ENCODE data around the gene HNRNPLL.

Gene HNRNPLL

DNA sequence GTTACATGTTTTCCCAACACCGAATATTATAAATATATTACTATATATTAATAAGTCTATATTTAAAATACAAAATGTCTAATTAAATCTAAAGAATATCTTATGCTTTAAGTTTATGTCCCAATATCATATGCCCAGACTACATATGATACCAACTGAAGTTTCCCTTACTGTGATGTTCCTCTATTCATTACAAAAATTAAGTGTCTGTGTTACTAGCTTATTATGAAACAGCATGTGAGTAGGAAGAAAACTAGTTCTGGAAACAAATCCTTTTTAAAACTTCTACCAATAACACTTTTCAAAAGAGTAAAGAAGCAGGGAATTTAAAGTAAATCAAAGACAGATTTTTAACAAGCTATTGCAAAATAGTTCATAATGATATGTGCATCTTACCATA is 17.8 kb downstream of the HNRNPLL start (continued):
- TF ChIP-seq TCF4 (CRISPR knock-in tag; IDR thresholded peaks at IDR 0.05; ENCODE audit: borderline replicate concordance) (no peak), OSR1 (CRISPR knock-in tag; IDR thresholded peaks at IDR 0.05) (no peak)

DNA sequence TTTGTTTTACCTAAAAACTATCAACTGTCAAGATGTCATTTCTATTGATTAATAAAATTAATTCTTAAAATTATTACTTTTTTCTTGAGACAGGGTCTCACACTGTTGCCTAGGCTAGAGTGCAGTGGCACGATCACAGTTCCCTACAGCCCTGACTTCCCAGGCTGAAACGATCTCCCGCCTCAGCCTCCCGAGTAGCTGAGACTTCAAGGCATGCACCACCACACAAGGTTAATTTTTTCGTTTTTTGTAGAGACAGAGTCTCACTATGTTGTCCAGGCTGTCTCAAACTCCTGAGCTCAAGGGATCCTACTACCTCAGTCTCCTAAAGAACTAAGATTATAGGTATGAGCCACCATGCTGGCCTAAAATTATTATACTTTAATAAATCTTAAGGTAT is 18.7 kb downstream of the HNRNPLL start:
- ATAC-seq: no peak

DNA sequence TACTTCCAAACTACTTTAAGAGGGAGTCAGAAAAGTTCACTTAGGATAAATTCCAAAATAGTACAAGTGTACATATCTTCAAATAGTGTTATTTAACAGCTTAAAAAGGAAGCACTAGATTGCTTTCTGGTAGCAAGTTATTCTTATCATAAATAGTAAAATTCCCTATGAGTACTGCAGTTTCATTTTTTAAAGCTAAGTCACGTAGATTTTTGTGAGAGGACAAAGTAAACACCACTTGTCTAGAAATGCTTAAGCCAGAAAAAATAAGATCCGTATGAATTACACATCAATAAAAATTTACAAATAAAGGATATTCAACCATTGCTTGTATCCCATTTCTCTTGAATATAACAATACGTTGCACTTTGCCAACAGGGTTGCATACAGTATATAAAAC is 19.2 kb downstream of the HNRNPLL start:
- ATAC-seq: no peak
- TF ChIP-seq, protein P1, sequence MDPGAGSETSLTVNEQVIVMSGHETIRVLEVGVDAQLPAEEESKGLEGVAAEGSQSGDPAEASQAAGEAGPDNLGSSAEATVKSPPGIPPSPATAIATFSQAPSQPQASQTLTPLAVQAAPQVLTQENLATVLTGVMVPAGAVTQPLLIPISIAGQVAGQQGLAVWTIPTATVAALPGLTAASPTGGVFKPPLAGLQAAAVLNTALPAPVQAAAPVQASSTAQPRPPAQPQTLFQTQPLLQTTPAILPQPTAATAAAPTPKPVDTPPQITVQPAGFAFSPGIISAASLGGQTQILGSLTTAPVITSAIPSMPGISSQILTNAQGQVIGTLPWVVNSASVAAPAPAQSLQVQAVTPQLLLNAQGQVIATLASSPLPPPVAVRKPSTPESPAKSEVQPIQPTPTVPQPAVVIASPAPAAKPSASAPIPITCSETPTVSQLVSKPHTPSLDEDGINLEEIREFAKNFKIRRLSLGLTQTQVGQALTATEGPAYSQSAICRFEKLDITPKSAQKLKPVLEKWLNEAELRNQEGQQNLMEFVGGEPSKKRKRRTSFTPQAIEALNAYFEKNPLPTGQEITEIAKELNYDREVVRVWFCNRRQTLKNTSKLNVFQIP (CRISPR knock-in tag; IDR thresholded peaks at IDR 0.05; ENCODE audit: borderline replicate concordance, low read depth): no peak
- TF ChIP-seq ARNTL (CRISPR knock-in tag; IDR thresholded peaks at IDR 0.05; ENCODE audit: borderline replicate concordance, low read depth): no peak
- TF ChIP-seq TCF4 (CRISPR knock-in tag; IDR thresholded peaks at IDR 0.05; ENCODE audit: borderline replicate concordance): no peak
- TF ChIP-seq ISL1 (CRISPR knock-in tag; IDR thresholded peaks at IDR 0.05): no peak
- no peak for TF ChIP-seq ZNF8 (CRISPR knock-in tag; IDR thresholded peaks at IDR 0.05)
- TF ChIP-seq SNAI2 (CRISPR knock-in tag; IDR thresholded peaks at IDR 0.05): no peak
- TF ChIP-seq, protein P2, sequence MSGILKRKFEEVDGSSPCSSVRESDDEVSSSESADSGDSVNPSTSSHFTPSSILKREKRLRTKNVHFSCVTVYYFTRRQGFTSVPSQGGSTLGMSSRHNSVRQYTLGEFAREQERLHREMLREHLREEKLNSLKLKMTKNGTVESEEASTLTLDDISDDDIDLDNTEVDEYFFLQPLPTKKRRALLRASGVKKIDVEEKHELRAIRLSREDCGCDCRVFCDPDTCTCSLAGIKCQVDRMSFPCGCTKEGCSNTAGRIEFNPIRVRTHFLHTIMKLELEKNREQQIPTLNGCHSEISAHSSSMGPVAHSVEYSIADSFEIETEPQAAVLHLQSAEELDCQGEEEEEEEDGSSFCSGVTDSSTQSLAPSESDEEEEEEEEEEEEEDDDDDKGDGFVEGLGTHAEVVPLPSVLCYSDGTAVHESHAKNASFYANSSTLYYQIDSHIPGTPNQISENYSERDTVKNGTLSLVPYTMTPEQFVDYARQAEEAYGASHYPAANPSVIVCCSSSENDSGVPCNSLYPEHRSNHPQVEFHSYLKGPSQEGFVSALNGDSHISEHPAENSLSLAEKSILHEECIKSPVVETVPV (CRISPR knock-in tag; IDR thresholded peaks at IDR 0.05): no peak

More for the DNA sequence above, 18.7 kb downstream of the HNRNPLL start:
- no peak for TF ChIP-seq ZNF565 (CRISPR knock-in tag; conservative IDR thresholded peaks at IDR 0.05; ENCODE audit: low read depth)
- no peak for TF ChIP-seq SNAI2 (CRISPR knock-in tag; IDR thresholded peaks at IDR 0.05)
- TF ChIP-seq PPARA (CRISPR knock-in tag; IDR thresholded peaks at IDR 0.05; ENCODE audit: borderline replicate concordance): no peak
- no peak for TF ChIP-seq ARNTL (CRISPR knock-in tag; IDR thresholded peaks at IDR 0.05; ENCODE audit: borderline replicate concordance, low read depth)
- TF ChIP-seq ZFP30 (CRISPR knock-in tag; IDR thresholded peaks at IDR 0.05): no peak
- no peak for TF ChIP-seq OSR1 (CRISPR knock-in tag; IDR thresholded peaks at IDR 0.05)
- TF ChIP-seq, protein P1 (CRISPR knock-in tag; IDR thresholded peaks at IDR 0.05; ENCODE audit: borderline replicate concordance, low read depth): no peak
- TF ChIP-seq CSDC2 (CRISPR knock-in tag; IDR thresholded peaks at IDR 0.05): no peak
- no peak for TF ChIP-seq RARB (CRISPR knock-in tag; IDR thresholded peaks at IDR 0.05)
- no peak for TF ChIP-seq ZFP3 (CRISPR knock-in tag; IDR thresholded peaks at IDR 0.05)
- TF ChIP-seq BACH2 (CRISPR knock-in tag; IDR thresholded peaks at IDR 0.05; ENCODE audit: borderline replicate concordance): no peak
- no peak for TF ChIP-seq ZNF8 (CRISPR knock-in tag; IDR thresholded peaks at IDR 0.05)
- TF ChIP-seq, protein P3, sequence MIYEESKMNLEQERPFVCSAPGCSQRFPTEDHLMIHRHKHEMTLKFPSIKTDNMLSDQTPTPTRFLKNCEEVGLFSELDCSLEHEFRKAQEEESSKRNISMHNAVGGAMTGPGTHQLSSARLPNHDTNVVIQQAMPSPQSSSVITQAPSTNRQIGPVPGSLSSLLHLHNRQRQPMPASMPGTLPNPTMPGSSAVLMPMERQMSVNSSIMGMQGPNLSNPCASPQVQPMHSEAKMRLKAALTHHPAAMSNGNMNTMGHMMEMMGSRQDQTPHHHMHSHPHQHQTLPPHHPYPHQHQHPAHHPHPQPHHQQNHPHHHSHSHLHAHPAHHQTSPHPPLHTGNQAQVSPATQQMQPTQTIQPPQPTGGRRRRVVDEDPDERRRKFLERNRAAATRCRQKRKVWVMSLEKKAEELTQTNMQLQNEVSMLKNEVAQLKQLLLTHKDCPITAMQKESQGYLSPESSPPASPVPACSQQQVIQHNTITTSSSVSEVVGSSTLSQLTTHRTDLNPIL (CRISPR knock-in tag; IDR thresholded peaks at IDR 0.05; ENCODE audit: low read depth): no peak
- no peak for TF ChIP-seq PATZ1 (CRISPR knock-in tag; IDR thresholded peaks at IDR 0.05; ENCODE audit: borderline replicate concordance)
- TF ChIP-seq, protein P2 (CRISPR knock-in tag; IDR thresholded peaks at IDR 0.05): no peak
- no peak for TF ChIP-seq TOX (CRISPR knock-in tag; IDR thresholded peaks at IDR 0.05; ENCODE audit: borderline replicate concordance)
- TF ChIP-seq GLIS3 (CRISPR knock-in tag; IDR thresholded peaks at IDR 0.05): no peak
